ENCODE measurements around the gene PIGN. TPM values are rescaled to one million over a fixed set of nuclear protein-coding genes. Genes with fewer than 3 reads are reported as not detected.

Gene PIGN
- total and polyA plus RNA-seq, 2 of the 8 experiments (the other 6 are each of a cell fraction or from before 2014, with no cell fraction given), result 20.9 to 26.3 TPM

GRCh38 chr18:62069556-62069955 lies 117.3 kb downstream of the PIGN start:
- Histone ChIP-seq H3K27me3 (replicated peaks in 1 of 4; ENCODE audit: control insufficient read depth in 3 of 4, extremely low read depth in 1 of 4, insufficient read depth in 3 of 4, low read length in 3 of 4) (no peaks in the 10 kb centered on the region), H3K9me3 (ENCODE audit: insufficient read depth in 2 of 2, low read depth in 1 of 2, low read length in 1 of 2) (no peaks in the 10 kb centered on the region), H3K36me3 (ENCODE audit: control insufficient read depth in 2 of 4, insufficient read depth in 4 of 4, low read length in 3 of 4) (no peaks in the 10 kb centered on the region), H2BK5ac (ENCODE audit: low read depth, low read length) (no peak overlapping the region), H3K23me2 (ENCODE audit: low read depth, low read length) (no peaks in the 10 kb centered on the region; the same call in 1 of the 2 replicates), H3K79me1 (ENCODE audit: low read depth, low read length) (no peaks in the 10 kb centered on the region), H4K8ac (ENCODE audit: extremely low read depth, insufficient read depth, low read length) (no peak overlapping the region), H3K14ac (ENCODE audit: insufficient read length) (no peak overlapping the region), H2BK12ac (ENCODE audit: low read depth, low read length) (no peak overlapping the region), H3K4ac (replicated peaks; ENCODE audit: insufficient read length, low read depth, low read length) (no peak overlapping the region), H2BK20ac (ENCODE audit: low read length) (no peak overlapping the region), H3K9ac (replicated peaks in 1 of 4; ENCODE audit: extremely low read depth in 1 of 4, low read depth in 3 of 4, low read length in 3 of 4) (no peak overlapping the region), H3K79me2 (ENCODE audit: control insufficient read depth in 1 of 2, insufficient read depth in 2 of 2, low read length in 2 of 2) (no peaks in the 10 kb centered on the region), H2BK120ac (replicated peaks; ENCODE audit: low read depth, low read length) (no peak overlapping the region), H3K4me1 (replicated peaks in 1 of 4; ENCODE audit: control insufficient read depth in 3 of 4, insufficient read depth in 4 of 4, low read length in 3 of 4) (no peaks in the 10 kb centered on the region), H2AFZ (ENCODE audit: low read length) (no peak overlapping the region), H2AK5ac (ENCODE audit: low read depth, low read length) (no peak overlapping the region), H3K27ac (ENCODE audit: low read depth, low read length) (no peak overlapping the region), H4K91ac (replicated peaks; ENCODE audit: insufficient read length, low read length) (no peak overlapping the region), H4K20me1 (replicated peaks in 1 of 2; ENCODE audit: control insufficient read depth in 1 of 2, insufficient read depth in 2 of 2, low read length in 2 of 2) (peaks cover 2 to 4% of the 10 kb centered on the region in 2 experiments), H3K23ac (ENCODE audit: insufficient read length) (no peak overlapping the region), H4K5ac (ENCODE audit: insufficient read length, low read depth, low read length) (no peak overlapping the region), H3K56ac (replicated peaks; ENCODE audit: insufficient read length, low read depth, low read length) (no peak overlapping the region), H3K4me2 (ENCODE audit: insufficient read depth in 1 of 2, low read depth in 2 of 2, low read length in 2 of 2) (no peak overlapping the region), H3K18ac (ENCODE audit: extremely low read depth, low read length) (no peak overlapping the region), H3K4me3 (ENCODE audit: extremely low read depth in 1 of 4, insufficient read depth in 2 of 4, low read depth in 3 of 4, low read length in 4 of 4) (no peak overlapping the region), H2BK15ac (ENCODE audit: low read length) (no peak overlapping the region)
- ChIA-PET CTCF (ENCODE audit: partially characterized antibody) (no interaction called here), POLR2A (ENCODE audit: partially characterized antibody) (no interaction called here)
- no peak for TF ChIP-seq RNF2 (IDR thresholded peaks at IDR 0.05; ENCODE audit: borderline replicate concordance, low read depth, low read length, missing control alignments, poor library complexity, severe bottlenecking)
- TF ChIP-seq TAF7 (optimal IDR thresholded peaks at IDR 0.05; ENCODE audit: borderline replicate concordance, low read depth, low read length), result no peak
- no peak for TF ChIP-seq GTF2F1 (IDR thresholded peaks at IDR 0.05; ENCODE audit: borderline replicate concordance, low read depth, low read length)
- no peak for TF ChIP-seq EGR1 (IDR thresholded peaks at IDR 0.05; ENCODE audit: borderline replicate concordance, low read depth, low read length)
- no peak for TF ChIP-seq SAP30 (IDR thresholded peaks at IDR 0.05; ENCODE audit: insufficient read depth, insufficient replicate concordance, low read length)
- no peak for TF ChIP-seq KDM5A (IDR thresholded peaks at IDR 0.05; ENCODE audit: low read length)
- DNase-seq (ENCODE audit: low read depth in 1 of 2, low spot score in 2 of 2) (no peak), FAIRE-seq (no peak)
- WGBS, 2 experiments (ENCODE audit: extremely low coverage in 1 of 2, insufficient coverage in 1 of 2, insufficient read length in 1 of 2, insufficient replicate concordance in 2 of 2, low coverage in 1 of 2, low lambda C conversion rate in 2 of 2, missing lambda C conversion rate in 1 of 2), result 84% methylated on average over 2 of the region's 2 CpGs; no CpG with 5 or more reads in 1 of the 2 experiments

Data from H1 (cell line).